Measurements from ENCODE around the gene TNFRSF1A. TPM values are rescaled to one million over a fixed set of nuclear protein-coding genes. Genes with fewer than 3 reads are reported as not detected.

The TNFRSF1A gene
- total RNA-seq, 1 donor from 2014 or later = 271 TPM

- Histone ChIP-seq H3K36me3 (no peaks in the 10 kb centered on the region), H3K4me1 (peaks cover 35% of the 10 kb centered on the region), H3K4me3 (no peak overlapping the region), H3K9me3 (no peaks in the 10 kb centered on the region), H3K27me3 (no peaks in the 10 kb centered on the region), H3K27ac (no peak overlapping the region)
- TF ChIP-seq POLR2AphosphoS5 (IDR thresholded peaks at IDR 0.05; ENCODE audit: insufficient read depth in 1 of 2, low read depth in 1 of 2) (no peak), CTCF (IDR thresholded peaks at IDR 0.05) (no peak), POLR2A (IDR thresholded peaks at IDR 0.05) (no peak)
- intact Hi-C loops (cut with DNase I) = no loop called here
- DNase-seq (ENCODE audit: extremely low spot score in 2 of 2) = no peak
Observed at GRCh38 chr12:6307529-6307928, 34.3 kb downstream of the TNFRSF1A start.

GRCh38 chr12:6306599-6307220, 35.2 kb downstream of the TNFRSF1A start:
- DNase-seq (ENCODE audit: extremely low spot score in 2 of 2) = no peak
- Histone ChIP-seq H3K4me3 (no peak overlapping the region), H3K4me1 (peaks cover 35% of the 10 kb centered on the region), H3K9me3 (no peaks in the 10 kb centered on the region), H3K27ac (no peak overlapping the region), H3K36me3 (no peaks in the 10 kb centered on the region), H3K27me3 (no peaks in the 10 kb centered on the region)
- intact Hi-C loops (cut with DNase I) = no loop called here
- TF ChIP-seq CTCF (IDR thresholded peaks at IDR 0.05) (no peak), POLR2AphosphoS5 (IDR thresholded peaks at IDR 0.05; ENCODE audit: insufficient read depth in 1 of 2, low read depth in 1 of 2) (no peak), POLR2A (IDR thresholded peaks at IDR 0.05) (no peak)

GRCh38 chr12:6306151-6306550, 35.7 kb downstream of the TNFRSF1A start:
- H3K9me3 ChIP-seq = no peaks in the 10 kb centered on the region
- no peaks in the 10 kb centered on the region for H3K36me3 ChIP-seq
- TF ChIP-seq CTCF (IDR thresholded peaks at IDR 0.05) (no peak), POLR2A (IDR thresholded peaks at IDR 0.05) (no peak), POLR2AphosphoS5 (IDR thresholded peaks at IDR 0.05; ENCODE audit: insufficient read depth in 1 of 2, low read depth in 1 of 2) (no peak)
- H3K4me1 ChIP-seq = peaks cover 32% of the 10 kb centered on the region
- H3K27ac ChIP-seq = no peak overlapping the region
- intact Hi-C loops (cut with DNase I) = no loop called here
- no peak for DNase-seq (ENCODE audit: extremely low spot score in 2 of 2)
- no peak overlapping the region for H3K4me3 ChIP-seq
- no peaks in the 10 kb centered on the region for H3K27me3 ChIP-seq

- Histone ChIP-seq H3K27ac (no peak overlapping the region), H3K4me3 (no peak overlapping the region), H3K4me1 (peaks cover 16% of the 10 kb centered on the region), H3K9me3 (no peaks in the 10 kb centered on the region), H3K36me3 (no peaks in the 10 kb centered on the region), H3K27me3 (no peaks in the 10 kb centered on the region)
- no peak for DNase-seq (ENCODE audit: extremely low spot score in 2 of 2)
- no peak for TF ChIP-seq POLR2A (IDR thresholded peaks at IDR 0.05)
- TF ChIP-seq CTCF (IDR thresholded peaks at IDR 0.05) = no peak
- TF ChIP-seq POLR2AphosphoS5 (IDR thresholded peaks at IDR 0.05; ENCODE audit: insufficient read depth in 1 of 2, low read depth in 1 of 2) = no peak
- intact Hi-C loops (cut with DNase I) = no loop called here
Observed at GRCh38 chr12:6303071-6303470, 38.8 kb downstream of the TNFRSF1A start.

GRCh38 chr12:6302621-6303020, 39.3 kb downstream of the TNFRSF1A start:
- TF ChIP-seq POLR2A (IDR thresholded peaks at IDR 0.05) (no peak), POLR2AphosphoS5 (IDR thresholded peaks at IDR 0.05; ENCODE audit: insufficient read depth in 1 of 2, low read depth in 1 of 2) (no peak), CTCF (IDR thresholded peaks at IDR 0.05) (no peak)
- Histone ChIP-seq H3K36me3 (no peaks in the 10 kb centered on the region), H3K4me3 (no peak overlapping the region), H3K9me3 (no peaks in the 10 kb centered on the region), H3K27me3 (no peaks in the 10 kb centered on the region), H3K4me1 (peaks cover 12% of the 10 kb centered on the region), H3K27ac (no peak overlapping the region)
- intact Hi-C loops (cut with DNase I) = no loop called here
- DNase-seq (ENCODE audit: extremely low spot score in 2 of 2) = no peak
